GM20000 (cell line): ENCODE data around the gene RDH5.

Source experiments
- DNase-seq: peaks from one replicate; pipeline ENCODE4 v3.0.0; 2012; ENCODE audit warnings: low spot score
- CTCF ChIP-seq: IDR thresholded peaks from 2 replicates; pipeline ENCODE4 v1.5.1; 2012; ENCODE audit warnings: mild to moderate bottlenecking, control low read depth; ENCODE audit errors: extremely low read depth, missing control alignments

Gene RDH5

GRCh38 chr12:55720071-55720564 is at the start of gene RDH5:
TSS of gene RDH5 (plus strand) at chr12:55720393. CDS start at chr12:55721185, 792 bp downstream.
- no peak for TF ChIP-seq CTCF
- no peak for DNase-seq

GRCh38 chr12:55671746-55672145 is 48.4 kb upstream of the RDH5 start:
- no peak for DNase-seq
- no peak for TF ChIP-seq CTCF

GRCh38 chr12:55673638-55674037 is 46.6 kb upstream of the RDH5 start:
- no peak for TF ChIP-seq CTCF
- peak; percentile 70 for DNase-seq

- no peak for DNase-seq
- no peak for TF ChIP-seq CTCF
Measured at GRCh38 chr12:55675666-55676065, 44.5 kb upstream of the RDH5 start.

- TF ChIP-seq CTCF = no peak
- no peak for DNase-seq
Measured at GRCh38 chr12:55676707-55677106, 43.5 kb upstream of the RDH5 start.

GRCh38 chr12:55679691-55680090 is 40.5 kb upstream of the RDH5 start:
- DNase-seq = no peak
- no peak for TF ChIP-seq CTCF

- no peak for DNase-seq
Measured at GRCh38 chr12:55681142-55682077, 38.8 kb upstream of the RDH5 start.

More at GRCh38 chr12:55681142-55682077, 38.8 kb upstream of the RDH5 start:
- TF ChIP-seq CTCF = no peak
